Mucosa of stomach (tissue), 1 donor: ENCODE results near the gene RPL4.

Source experiments
- H3K27me3 ChIP-seq: one replicate; pipeline ENCODE4 v1.7.0; 2013; ENCODE audit warnings: mild to moderate bottlenecking, low read length; ENCODE audit not compliant: control insufficient read depth, insufficient read depth
- H3K36me3 ChIP-seq: one replicate; pipeline ENCODE4 v1.7.0; 2013; ENCODE audit warnings: low read length; ENCODE audit not compliant: control insufficient read depth, insufficient read depth
- H3K4me1 ChIP-seq: one replicate; pipeline ENCODE4 v1.7.0; 2013; ENCODE audit warnings: mild to moderate bottlenecking, low read length; ENCODE audit not compliant: control insufficient read depth, insufficient read depth
- H3K4me3 ChIP-seq: one replicate; pipeline ENCODE4 v1.7.0; 2013; ENCODE audit warnings: low read length
- H3K9ac ChIP-seq: one replicate; pipeline ENCODE4 v1.7.0; 2013; ENCODE audit warnings: mild to moderate bottlenecking, low read length, moderate library complexity
- H3K9me3 ChIP-seq: one replicate; pipeline ENCODE4 v1.7.0; 2013; ENCODE audit warnings: mild to moderate bottlenecking, low read length, moderate library complexity; ENCODE audit not compliant: control insufficient read depth
- donor health status: Pancreatic carcinoma.

The RPL4 gene

DNA sequence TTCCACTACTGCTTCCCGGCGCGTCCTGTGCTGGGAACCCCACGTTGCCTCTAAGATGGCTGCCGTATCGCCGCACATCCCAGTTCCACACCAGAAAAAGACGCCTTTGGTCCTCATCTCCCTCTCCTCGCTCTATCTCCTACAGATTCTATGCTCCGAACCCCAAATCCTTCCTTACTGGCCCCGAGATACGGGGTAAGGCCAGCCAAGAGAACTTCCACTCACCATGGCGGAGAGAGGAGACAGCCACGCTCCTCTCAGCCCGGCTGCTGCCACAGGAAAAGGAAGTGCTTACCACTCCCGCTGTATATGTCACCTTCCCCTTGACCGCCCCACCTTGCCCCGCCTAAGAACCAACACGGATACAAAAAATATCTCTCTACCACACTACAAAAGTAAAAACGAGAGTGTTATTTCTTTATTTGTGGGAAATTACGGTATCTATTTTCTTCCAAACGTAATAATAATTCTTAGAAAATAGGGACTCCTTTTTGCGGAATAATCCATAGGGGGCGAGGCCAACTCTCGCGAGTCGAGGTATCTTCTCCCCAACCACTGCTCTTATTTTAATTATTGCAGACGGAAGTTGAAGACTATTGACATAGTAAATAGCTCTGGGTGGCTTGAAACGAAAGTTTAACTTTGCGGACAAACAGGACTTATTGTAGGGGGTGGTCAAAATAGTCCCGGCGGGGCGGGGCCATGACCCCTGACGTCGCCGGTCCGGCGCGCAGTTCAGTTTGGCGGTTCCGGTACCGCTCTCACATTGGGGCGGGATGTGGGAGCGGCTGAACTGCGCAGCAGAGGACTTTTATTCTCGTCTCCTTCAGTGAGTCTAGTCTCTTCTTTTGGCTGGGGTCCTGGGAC lies at the start of gene RPL4, which contains the start of gene ZWILCH:
RPL4 (minus strand) TSS at position 293 of the 867 bp plus-strand sequence; CDS start at position 228, 65 bp downstream.
ZWILCH (plus strand) TSS at position 764 of the 867 bp plus-strand sequence; CDS start at position 777, 13 bp downstream.
- H3K9me3 ChIP-seq, result no peaks in the 10 kb centered on the region
- peaks cover 13% of the 10 kb centered on the region for H3K36me3 ChIP-seq
- peak within 1 kb of the TSS; percentile 89 for H3K4me3 ChIP-seq
- H3K27me3 ChIP-seq, result no peaks in the 10 kb centered on the region
- peaks cover 11% of the 10 kb centered on the region for H3K4me1 ChIP-seq
- H3K9ac ChIP-seq, result peak within 1 kb of the TSS; percentile 90

GRCh38 chr15:66545255-66545654 lies 40.6 kb upstream of the RPL4 start:
- H3K4me3 ChIP-seq, result no peak overlapping the region
- H3K36me3 ChIP-seq, result no peaks in the 10 kb centered on the region
- H3K27me3 ChIP-seq, result no peaks in the 10 kb centered on the region
- H3K4me1 ChIP-seq, result no peaks in the 10 kb centered on the region
- H3K9me3 ChIP-seq, result no peaks in the 10 kb centered on the region
- no peak overlapping the region for H3K9ac ChIP-seq

GRCh38 chr15:66542896-66543295 lies 38.2 kb upstream of the RPL4 start:
- H3K27me3 ChIP-seq, result no peaks in the 10 kb centered on the region
- no peaks in the 10 kb centered on the region for H3K36me3 ChIP-seq
- H3K4me3 ChIP-seq, result no peak overlapping the region
- no peaks in the 10 kb centered on the region for H3K4me1 ChIP-seq
- no peak overlapping the region for H3K9ac ChIP-seq
- H3K9me3 ChIP-seq, result no peaks in the 10 kb centered on the region

GRCh38 chr15:66535056-66535455 lies 30.4 kb upstream of the RPL4 start:
- Histone ChIP-seq H3K27me3 (no peaks in the 10 kb centered on the region), H3K4me3 (no peak overlapping the region), H3K4me1 (no peaks in the 10 kb centered on the region), H3K9me3 (no peaks in the 10 kb centered on the region), H3K36me3 (no peaks in the 10 kb centered on the region), H3K9ac (no peak overlapping the region)

- Histone ChIP-seq H3K36me3 (no peaks in the 10 kb centered on the region), H3K4me1 (no peaks in the 10 kb centered on the region), H3K9ac (no peak overlapping the region), H3K9me3 (no peaks in the 10 kb centered on the region), H3K4me3 (no peak overlapping the region), H3K27me3 (no peaks in the 10 kb centered on the region)
Measured at GRCh38 chr15:66524838-66525237, 20.2 kb upstream of the RPL4 start.

GRCh38 chr15:66523926-66524325 lies 19.3 kb upstream of the RPL4 start:
- no peak overlapping the region for H3K9ac ChIP-seq
- H3K27me3 ChIP-seq, result no peaks in the 10 kb centered on the region
- H3K9me3 ChIP-seq, result no peaks in the 10 kb centered on the region
- no peaks in the 10 kb centered on the region for H3K36me3 ChIP-seq
- H3K4me1 ChIP-seq, result no peaks in the 10 kb centered on the region
- no peak overlapping the region for H3K4me3 ChIP-seq

DNA sequence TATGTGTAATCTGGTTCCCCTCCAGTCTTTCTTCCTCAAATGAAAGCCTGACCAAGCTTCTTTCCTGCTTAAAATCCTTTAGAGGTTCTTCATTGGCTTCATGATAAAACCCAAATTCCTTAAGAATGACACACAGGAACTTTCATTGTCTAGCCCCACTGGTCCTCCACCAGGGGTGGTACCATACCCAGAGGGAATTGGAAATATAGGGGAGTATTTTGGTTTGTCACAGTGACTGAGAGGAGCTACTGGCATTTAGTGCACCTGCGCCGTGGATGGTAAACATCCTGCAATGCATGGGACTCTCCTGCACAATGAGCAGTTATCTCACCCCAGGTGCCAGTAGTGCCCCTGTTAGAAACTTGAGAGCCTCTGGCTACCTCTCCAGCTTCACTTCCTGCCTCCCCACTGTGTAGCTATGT lies 11.3 kb upstream of the RPL4 start:
- no peaks in the 10 kb centered on the region for H3K9me3 ChIP-seq
- H3K9ac ChIP-seq, result no peak overlapping the region
- no peaks in the 10 kb centered on the region for H3K4me1 ChIP-seq
- H3K36me3 ChIP-seq, result no peaks in the 10 kb centered on the region
- no peaks in the 10 kb centered on the region for H3K27me3 ChIP-seq
- H3K4me3 ChIP-seq, result no peak overlapping the region

- no peaks in the 10 kb centered on the region for H3K27me3 ChIP-seq
- no peaks in the 10 kb centered on the region for H3K4me1 ChIP-seq
- H3K9ac ChIP-seq, result no peak overlapping the region
- no peak overlapping the region for H3K4me3 ChIP-seq
- no peaks in the 10 kb centered on the region for H3K36me3 ChIP-seq
- H3K9me3 ChIP-seq, result no peaks in the 10 kb centered on the region
Measured at GRCh38 chr15:66514586-66514985, 9.9 kb upstream of the RPL4 start.

DNA sequence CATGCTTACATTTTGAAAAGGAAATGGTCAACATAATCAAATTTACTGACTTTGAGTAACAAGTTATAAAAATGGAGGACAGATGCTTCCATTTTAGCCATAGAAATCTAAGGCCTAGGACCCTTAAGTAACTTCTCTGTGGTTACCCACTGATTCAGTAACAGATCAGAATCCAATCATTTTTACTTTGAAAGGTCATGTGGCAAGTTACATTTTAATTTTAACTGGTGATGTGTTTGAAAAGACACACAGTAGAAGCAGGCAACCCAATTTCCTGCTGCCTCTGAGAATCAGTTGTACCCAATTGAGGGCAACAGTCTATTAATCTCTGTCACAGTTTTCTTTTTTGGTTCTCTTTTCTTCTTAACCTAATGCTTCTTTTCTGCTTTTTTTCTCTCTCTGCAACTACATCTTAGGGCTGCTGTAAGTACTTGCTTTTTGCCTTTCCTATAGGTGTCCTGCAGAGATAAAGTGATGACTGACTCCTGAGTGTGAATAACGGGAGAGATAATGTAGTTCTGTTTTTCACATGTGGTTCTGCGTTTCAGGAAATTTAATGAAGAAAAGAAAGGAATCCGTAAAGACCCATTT lies 3.7 kb upstream of the RPL4 start:
- peaks cover 4% of the 10 kb centered on the region for H3K4me1 ChIP-seq
- no peaks in the 10 kb centered on the region for H3K9me3 ChIP-seq
- H3K4me3 ChIP-seq, result no peak overlapping the region
- H3K9ac ChIP-seq, result no peak overlapping the region
- H3K27me3 ChIP-seq, result no peaks in the 10 kb centered on the region
- H3K36me3 ChIP-seq, result no peaks in the 10 kb centered on the region

DNA sequence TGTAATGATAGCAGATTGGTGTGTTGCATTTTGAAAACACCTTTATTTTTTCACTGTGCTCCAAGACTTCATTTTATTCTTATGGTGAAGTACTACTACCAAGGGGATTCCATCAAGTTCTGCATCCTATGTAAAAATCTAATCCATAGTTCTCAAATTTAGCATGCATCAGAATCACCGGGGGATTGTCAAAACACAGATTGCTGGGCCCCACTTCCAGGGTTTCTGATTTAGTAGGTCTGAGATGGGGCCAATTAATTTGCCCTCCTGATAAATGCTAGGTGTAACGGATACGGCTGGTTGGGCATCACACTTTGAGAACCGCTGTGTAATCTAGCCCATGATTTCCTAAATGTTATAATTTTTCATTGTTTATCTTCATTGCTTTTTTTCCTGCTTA lies 1.2 kb upstream of the RPL4 start:
- peak overlapping the region; percentile 89 for H3K4me3 ChIP-seq
- H3K36me3 ChIP-seq, result peaks cover 6% of the 10 kb centered on the region
- H3K4me1 ChIP-seq, result peaks cover 11% of the 10 kb centered on the region
- H3K27me3 ChIP-seq, result no peaks in the 10 kb centered on the region
- no peaks in the 10 kb centered on the region for H3K9me3 ChIP-seq
- peak overlapping the region; percentile 90 for H3K9ac ChIP-seq

DNA sequence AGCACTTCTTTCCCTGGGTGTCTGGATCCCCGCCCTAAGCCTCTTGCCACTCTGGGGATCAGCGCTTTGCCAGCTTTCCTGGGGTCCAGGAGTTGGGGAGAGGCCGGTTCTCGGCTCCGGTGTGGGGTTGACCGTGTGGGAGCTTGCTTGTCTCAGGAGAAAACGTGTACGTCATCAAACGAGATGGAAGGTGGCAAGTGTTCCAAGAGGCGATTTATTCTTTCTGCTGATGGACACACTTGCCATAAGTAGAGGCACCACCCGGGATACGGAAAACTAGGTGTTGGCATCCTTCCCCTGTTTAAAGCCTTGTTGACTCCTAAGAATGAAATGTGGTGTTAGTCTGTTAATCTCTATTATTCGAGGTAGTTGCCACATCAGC lies 766 bp upstream of the RPL4 start:
- H3K9ac ChIP-seq, result peak overlapping the region; percentile 90
- H3K4me1 ChIP-seq, result peaks cover 11% of the 10 kb centered on the region
- no peaks in the 10 kb centered on the region for H3K9me3 ChIP-seq

GRCh38 chr15:66503780-66504562 lies 684 bp downstream of the RPL4 start:
- H3K27me3 ChIP-seq, result no peaks in the 10 kb centered on the region
- H3K9ac ChIP-seq, result peak overlapping the region; percentile 90
- peaks cover 11% of the 10 kb centered on the region for H3K4me1 ChIP-seq
- H3K4me3 ChIP-seq, result peak overlapping the region; percentile 89
- no peaks in the 10 kb centered on the region for H3K9me3 ChIP-seq
- peaks cover 15% of the 10 kb centered on the region for H3K36me3 ChIP-seq

More for the DNA sequence above, 766 bp upstream of the RPL4 start:
- no peaks in the 10 kb centered on the region for H3K27me3 ChIP-seq
- peak overlapping the region; percentile 89 for H3K4me3 ChIP-seq
- H3K36me3 ChIP-seq, result peaks cover 8% of the 10 kb centered on the region
